Fibroblast of mammary gland (primary cell): Measurements from ENCODE around the gene SLC16A6.
"Not testable (repeated sequence)": the region's sequence is repeated elsewhere in the genome, so short reads cannot be mapped to it uniquely, and the experiment has no call there.

ENCODE experiments used
- DNase-seq: peaks from one replicate; pipeline ENCODE4 v3.0.0-alpha.2; 2010; ENCODE audit warnings: low read depth
- H3K4me3 ChIP-seq: 2 replicates; pipeline ENCODE4 v1.5.1; 2011; ENCODE audit warnings: low read depth, mild to moderate bottlenecking, low read length, moderate library complexity; ENCODE audit not compliant: control insufficient read depth
- TF ChIP-seq, protein P1 (sequence below): conservative IDR thresholded peaks from 2 replicates; pipeline ENCODE4 v1.5.1; 2011; ENCODE audit warnings: low read depth, low read length, inconsistent platforms; ENCODE audit not compliant: control insufficient read depth, insufficient read depth

The SLC16A6 gene

DNA sequence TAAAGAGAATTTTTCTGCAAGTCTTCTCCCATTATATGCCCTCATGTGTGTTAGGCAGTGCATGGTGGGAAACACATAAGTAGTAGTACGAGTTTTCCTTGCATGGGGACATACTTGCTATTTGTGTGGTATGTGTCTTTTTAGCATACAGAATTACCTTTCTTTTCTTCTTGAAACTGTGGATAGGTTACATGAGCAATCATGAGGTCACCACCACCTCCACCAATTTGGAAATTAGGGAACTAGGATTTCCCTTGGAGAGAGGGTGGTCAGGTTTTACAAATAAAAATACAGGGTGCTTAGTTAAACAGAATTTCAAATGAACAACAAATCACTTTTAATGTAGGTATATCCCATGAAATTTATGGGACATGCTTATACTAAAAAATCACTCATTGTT lies 59.4 kb downstream of the SLC16A6 start:
- no peak overlapping the region for H3K4me3 ChIP-seq
- TF ChIP-seq, protein P1, sequence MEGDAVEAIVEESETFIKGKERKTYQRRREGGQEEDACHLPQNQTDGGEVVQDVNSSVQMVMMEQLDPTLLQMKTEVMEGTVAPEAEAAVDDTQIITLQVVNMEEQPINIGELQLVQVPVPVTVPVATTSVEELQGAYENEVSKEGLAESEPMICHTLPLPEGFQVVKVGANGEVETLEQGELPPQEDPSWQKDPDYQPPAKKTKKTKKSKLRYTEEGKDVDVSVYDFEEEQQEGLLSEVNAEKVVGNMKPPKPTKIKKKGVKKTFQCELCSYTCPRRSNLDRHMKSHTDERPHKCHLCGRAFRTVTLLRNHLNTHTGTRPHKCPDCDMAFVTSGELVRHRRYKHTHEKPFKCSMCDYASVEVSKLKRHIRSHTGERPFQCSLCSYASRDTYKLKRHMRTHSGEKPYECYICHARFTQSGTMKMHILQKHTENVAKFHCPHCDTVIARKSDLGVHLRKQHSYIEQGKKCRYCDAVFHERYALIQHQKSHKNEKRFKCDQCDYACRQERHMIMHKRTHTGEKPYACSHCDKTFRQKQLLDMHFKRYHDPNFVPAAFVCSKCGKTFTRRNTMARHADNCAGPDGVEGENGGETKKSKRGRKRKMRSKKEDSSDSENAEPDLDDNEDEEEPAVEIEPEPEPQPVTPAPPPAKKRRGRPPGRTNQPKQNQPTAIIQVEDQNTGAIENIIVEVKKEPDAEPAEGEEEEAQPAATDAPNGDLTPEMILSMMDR = no peak
- no peak for DNase-seq

DNA sequence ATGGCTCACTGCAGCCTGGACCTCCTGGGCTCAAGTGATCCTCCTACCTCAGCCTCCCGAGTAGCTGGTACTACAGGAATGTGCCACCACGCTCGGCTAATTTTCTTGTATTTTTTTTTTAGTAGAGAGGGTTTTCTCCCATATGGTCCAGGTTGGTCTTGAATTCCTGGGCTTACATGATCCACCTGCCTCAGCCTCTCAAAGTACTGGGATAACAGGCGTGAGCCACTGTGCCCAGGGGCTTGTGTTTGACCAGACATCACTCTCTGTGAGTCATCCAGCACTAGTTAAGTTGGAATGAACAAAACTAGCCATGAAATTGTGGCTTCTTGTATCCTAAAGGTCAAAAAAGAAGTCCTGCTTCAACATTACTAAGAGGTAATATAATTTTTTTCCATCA lies 59.8 kb downstream of the SLC16A6 start:
- H3K4me3 ChIP-seq, DNase-seq: not testable (repeated sequence)

DNA sequence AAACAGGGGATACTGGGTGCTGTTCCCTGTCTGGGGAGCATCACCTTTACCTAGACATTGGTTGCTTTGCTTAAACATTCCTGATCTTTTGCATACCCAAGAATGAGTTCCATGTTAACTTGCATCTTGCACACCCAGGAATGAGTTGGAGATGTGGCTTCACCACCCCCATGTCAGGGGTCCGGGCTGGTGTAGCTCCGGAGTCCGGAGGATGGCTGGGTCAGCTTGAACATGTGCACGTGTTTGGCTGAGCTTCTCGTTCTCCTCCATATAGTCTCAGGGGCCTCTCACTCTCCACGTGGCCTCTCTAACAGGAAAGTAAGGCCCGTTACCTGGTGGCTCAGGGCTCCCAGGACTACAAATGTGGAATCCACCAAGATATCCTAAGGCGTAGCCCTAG lies 61.3 kb downstream of the SLC16A6 start:
- no peak for DNase-seq
- TF ChIP-seq, protein P1 = no peak
- H3K4me3 ChIP-seq = no peak overlapping the region

DNA sequence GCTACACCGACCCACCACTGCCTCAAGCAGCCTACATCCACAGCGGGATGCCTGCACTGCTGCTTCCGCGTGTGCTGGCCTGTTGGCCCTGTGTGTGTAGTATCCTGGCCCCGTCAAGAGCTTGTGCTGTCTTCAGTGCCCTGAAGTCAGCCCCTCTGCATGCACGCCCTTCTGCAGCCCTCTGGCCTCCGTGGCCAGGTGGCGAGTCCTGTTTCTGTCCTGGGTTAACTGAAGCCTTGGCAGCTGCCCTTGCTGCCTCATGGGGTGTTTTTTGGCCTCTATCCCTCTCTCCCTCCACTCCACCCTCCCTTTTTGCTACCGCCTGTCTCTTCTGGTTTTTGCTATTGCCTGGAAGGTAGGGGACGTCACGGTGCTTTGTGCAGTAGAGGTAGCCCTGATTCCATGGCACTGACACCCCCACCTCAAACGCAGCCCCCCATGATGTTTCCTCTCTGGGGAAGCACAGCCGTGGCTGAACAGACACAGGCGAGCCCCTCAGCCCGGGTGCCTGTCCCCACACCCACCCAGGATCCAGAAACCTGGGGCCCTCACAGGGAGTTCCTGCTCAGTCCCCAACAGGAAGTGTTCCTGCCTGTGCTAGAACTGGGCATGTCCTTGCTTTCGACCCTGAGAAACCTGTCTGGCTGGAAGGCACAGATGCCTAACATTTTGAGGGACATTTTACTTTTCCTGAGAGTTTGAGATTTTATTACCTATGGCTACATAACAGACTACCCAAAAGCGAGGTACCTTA lies 61.9 kb downstream of the SLC16A6 start:
- no peak for DNase-seq
- no peak overlapping the region for H3K4me3 ChIP-seq
- TF ChIP-seq, protein P1 = no peak

DNA sequence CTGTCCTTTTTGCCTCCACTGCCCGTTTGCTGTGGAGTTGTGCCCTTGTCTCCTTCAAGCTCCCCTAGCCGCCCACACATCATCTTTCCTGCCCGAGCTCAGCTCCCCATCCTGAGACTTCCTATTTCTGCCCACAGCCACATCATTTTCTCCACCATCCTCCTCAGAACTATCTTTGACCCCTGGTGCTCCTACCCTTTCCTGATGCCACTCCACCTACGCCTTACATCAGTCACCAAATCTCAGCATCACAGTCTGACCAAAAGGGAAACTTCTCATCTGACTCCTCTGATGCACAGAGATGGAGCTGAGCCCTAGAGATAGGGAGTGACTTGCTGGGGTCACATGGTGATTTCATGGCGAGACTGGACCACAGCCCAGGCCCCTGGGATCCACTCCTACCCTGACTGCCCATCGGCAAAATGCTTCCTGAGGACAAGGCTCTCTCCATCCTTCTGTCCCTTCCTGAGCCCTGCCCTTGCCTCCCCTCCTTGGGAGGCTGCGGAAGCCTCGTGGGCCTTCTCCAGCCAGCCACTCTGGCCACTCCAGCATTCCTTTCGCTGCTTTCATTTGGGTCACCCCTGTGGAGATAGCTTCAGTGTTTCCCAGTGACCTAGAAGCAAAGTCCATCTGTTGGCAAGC lies 62.8 kb downstream of the SLC16A6 start:
- DNase-seq, H3K4me3 ChIP-seq: not testable (repeated sequence)

DNA sequence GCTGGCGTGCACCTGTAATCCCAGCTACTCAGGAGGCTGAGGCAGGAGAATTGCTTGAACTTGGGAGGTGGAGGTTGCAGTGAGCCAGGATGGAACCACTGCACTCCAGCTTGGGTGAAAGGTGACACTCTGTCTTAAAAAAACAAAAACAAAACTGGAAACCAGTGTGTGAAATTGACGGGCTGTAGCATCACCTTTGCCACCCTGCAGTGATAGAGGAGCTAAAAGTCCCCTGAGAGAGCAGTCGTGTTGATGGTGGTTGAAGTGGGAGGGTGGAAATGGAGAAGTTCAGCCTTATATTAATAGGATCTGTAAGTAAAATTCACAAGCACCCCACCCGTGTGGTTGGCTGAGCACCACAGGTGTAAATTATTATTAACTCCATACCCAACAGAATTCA lies 65.9 kb downstream of the SLC16A6 start:
- not testable (repeated sequence) for DNase-seq, H3K4me3 ChIP-seq

DNA sequence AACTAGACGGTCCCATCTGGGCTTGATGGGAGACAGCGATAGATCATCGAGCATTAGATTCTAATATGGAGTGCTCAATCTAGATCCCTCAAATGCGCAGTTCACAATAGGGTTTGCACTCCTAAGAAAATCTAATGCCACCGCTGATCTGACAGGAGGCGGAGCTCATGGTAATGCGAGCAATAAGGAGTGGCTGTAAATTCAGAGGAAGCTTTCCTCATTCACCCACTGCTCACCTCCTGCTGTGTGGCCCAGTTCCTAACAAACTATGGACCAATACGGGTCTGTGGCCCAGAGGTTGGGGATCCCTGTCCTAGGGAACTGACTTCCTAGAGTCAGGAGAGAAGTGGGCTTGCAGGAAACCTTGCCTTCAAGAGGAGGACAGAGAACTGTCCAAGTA lies 68.3 kb downstream of the SLC16A6 start:
- DNase-seq = no peak
- H3K4me3 ChIP-seq = no peak overlapping the region
- TF ChIP-seq, protein P1 = no peak

DNA sequence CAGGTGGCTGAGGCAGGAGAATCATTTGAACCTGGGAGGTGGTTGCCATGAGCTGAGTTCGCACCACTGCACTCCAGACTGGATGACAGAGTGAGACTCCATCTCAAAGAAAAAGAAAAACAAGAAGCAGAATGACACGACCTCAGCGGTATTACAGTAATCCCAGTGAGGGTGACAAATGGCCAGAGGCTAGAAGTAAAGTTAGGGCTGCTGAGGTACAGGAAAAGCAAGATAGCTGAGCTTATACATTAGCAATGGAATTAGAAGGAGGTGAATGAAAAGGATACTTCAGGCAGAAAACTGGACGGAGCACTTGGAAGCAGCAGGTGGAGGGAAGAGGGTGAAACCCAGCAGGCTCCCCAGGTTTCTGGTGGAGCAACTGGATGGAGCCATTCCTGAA lies 69.1 kb downstream of the SLC16A6 start:
- TF ChIP-seq, protein P1 = no peak
- H3K4me3 ChIP-seq = no peak overlapping the region
- DNase-seq = no peak

DNA sequence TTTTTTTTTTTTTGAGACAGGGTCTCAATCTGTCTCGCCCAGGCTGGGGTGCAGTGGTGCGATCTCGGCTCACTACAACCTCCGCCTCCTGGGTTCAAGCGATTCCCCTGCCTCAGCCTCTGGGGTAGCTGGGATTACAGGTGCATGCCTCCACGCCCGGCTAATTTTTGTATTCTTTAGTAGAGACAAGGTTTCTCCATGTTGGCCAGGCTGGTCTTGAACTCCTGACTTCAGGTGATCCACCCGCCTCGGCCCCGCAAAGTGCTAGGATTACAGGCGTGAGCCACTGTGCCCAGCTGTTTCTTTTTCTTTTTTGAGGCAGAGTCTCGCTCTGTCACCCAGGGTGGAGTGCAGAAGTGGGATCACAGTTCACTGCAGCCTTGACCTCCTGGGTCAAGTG lies 70.1 kb downstream of the SLC16A6 start:
- DNase-seq, H3K4me3 ChIP-seq: not testable (repeated sequence)

DNA sequence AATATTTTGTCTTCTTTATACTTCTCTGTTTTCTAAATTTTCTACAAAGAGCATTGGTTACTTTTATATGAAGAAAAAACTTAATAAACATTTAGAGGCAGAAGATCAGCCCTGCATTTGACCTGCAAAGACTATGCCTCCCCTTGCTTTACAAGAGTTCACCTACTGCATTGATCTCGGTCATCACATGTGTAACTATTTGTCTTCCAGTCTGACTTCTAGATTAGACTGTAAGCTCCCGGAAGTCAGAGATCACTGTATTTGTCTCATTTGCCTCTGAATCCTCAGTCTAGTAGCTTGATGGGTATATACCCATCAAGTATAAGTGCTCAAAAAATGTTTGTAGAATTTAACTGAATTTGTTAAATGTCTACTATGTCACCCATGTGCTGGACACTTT lies 70.7 kb downstream of the SLC16A6 start:
- not testable (repeated sequence) for H3K4me3 ChIP-seq, DNase-seq

DNA sequence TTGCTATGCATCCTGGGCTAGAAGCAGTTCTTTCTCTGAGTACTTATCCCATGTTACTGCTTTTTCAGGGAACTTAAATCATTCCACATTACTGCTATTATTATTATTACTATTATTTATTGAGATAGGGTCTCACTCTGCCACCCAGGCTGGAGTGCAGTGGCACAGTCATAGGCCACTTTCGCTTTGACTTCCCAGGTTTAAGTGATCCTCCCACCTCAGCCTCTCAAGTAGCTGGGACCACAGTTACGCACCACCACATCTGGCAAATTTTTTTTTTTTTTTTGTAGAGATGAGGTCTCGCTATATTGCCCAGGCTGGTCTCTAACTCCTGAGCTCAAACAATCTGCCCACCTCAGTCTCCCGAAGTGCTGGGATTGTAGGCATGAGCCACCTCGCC lies 71.5 kb downstream of the SLC16A6 start:
- not testable (repeated sequence) for H3K4me3 ChIP-seq, DNase-seq
